Hepatocyte (in vitro differentiated cells): ENCODE data around the gene SPATA32.

Experiments used
- CTCF ChIP-seq: fragments of 200-600 bp; sonication (generic); IDR thresholded peaks from 2 replicates; pipeline ENCODE4 v1.5.1; 2016; ENCODE audit warnings: antibody characterized with exemption, mild to moderate bottlenecking; ENCODE audit not compliant: poor library complexity
- EZH2 ChIP-seq: fragments of 200-600 bp; sonication (generic); IDR thresholded peaks from 2 replicates; pipeline ENCODE4 v1.6.1; 2016; ENCODE audit warnings: antibody characterized with exemption, mild to moderate bottlenecking, borderline replicate concordance

GRCh38 chr17:45261577-45262515, at the start of gene SPATA32:
- TF ChIP-seq CTCF (no peak), EZH2 (no peak)
